HCT116 (cell line): ENCODE data around the gene PRSS53. TPM values are rescaled to one million over a fixed set of nuclear protein-coding genes. Genes with fewer than 3 reads are reported as not detected.

Experiments
- CEBPB ChIP-seq: IDR thresholded peaks from 2 replicates; pipeline ENCODE4 v1.6.1; 2012; ENCODE audit warnings: low read depth
- ELF1 ChIP-seq: IDR thresholded peaks from 2 replicates; pipeline ENCODE4 v1.6.1; 2012; ENCODE audit warnings: low read depth, borderline replicate concordance
- EZH2 ChIP-seq: fragments of 200-600 bp; sonication (generic); IDR thresholded peaks from 2 replicates; pipeline ENCODE4 v1.6.1; 2017; ENCODE audit warnings: antibody characterized with exemption, mixed run types
- EZH2phosphoT487 ChIP-seq: fragments of 200-600 bp; IDR thresholded peaks from 2 replicates; pipeline ENCODE4 v1.6.1; 2018; ENCODE audit warnings: antibody characterized with exemption, borderline replicate concordance
- FOSL1 ChIP-seq: IDR thresholded peaks from 2 replicates; pipeline ENCODE4 v1.6.1; 2012; ENCODE audit warnings: low read depth
- JUND ChIP-seq: IDR thresholded peaks from 2 replicates; pipeline ENCODE4 v1.6.1; 2012
- POLR2AphosphoS5 ChIP-seq: IDR thresholded peaks from 2 replicates; pipeline ENCODE4 v1.6.1; 2011; ENCODE audit warnings: mild to moderate bottlenecking, low read depth, low read length, moderate library complexity
- SIN3A ChIP-seq: IDR thresholded peaks from 2 replicates; pipeline ENCODE4 v1.6.1; 2012; ENCODE audit warnings: low read depth
- TCF7L2 ChIP-seq: IDR thresholded peaks from 2 replicates; pipeline ENCODE4 v1.7.0; 2011; ENCODE audit warnings: borderline replicate concordance, inconsistent platforms; ENCODE audit not compliant: insufficient read depth, insufficient read length; ENCODE audit errors: extremely low read depth
- YY1 ChIP-seq: IDR thresholded peaks from 2 replicates; pipeline ENCODE4 v1.6.1; 2011; ENCODE audit warnings: low read length, low read depth, moderate library complexity, mild to moderate bottlenecking; ENCODE audit not compliant: insufficient replicate concordance; ENCODE audit errors: extremely low read depth
- ZBTB33 ChIP-seq: IDR thresholded peaks from 2 replicates; pipeline ENCODE4 v1.6.1; 2011; ENCODE audit warnings: mild to moderate bottlenecking, low read length, moderate library complexity; ENCODE audit not compliant: insufficient replicate concordance; ENCODE audit errors: extremely low read depth
- ZFX ChIP-seq: fragments of 450-650 bp; IDR thresholded peaks from 2 replicates; pipeline ENCODE4 v1.6.1; 2017
- ZNF274 ChIP-seq: fragments of 200-500 bp; sonication (Bioruptor generic); IDR thresholded peaks from 2 replicates; pipeline ENCODE4 v1.6.1; 2014; ENCODE audit warnings: mild to moderate bottlenecking, low read depth, low read length, inconsistent platforms
- total RNA-seq: library from RNA; stranded (reverse); gene quantifications from one replicate; pipeline ENCODE4 v1.2.1, GENCODE V29; 2021; ENCODE audit not compliant: unreplicated experiment

Gene PRSS53
- total RNA-seq, 1 experiment from 2014 or later = 11.6 TPM

GRCh38 chr16:31073142-31073969, 15.4 kb downstream of the PRSS53 start (continued):
- TF ChIP-seq ZFX = peak; percentile 77; the same call in 1 of the 2 replicates
- no peak for TF ChIP-seq EZH2phosphoT487
- no peak for TF ChIP-seq EZH2
- TF ChIP-seq YY1 = peak; percentile 77
- TF ChIP-seq TCF7L2 = peak; percentile 39
- no peak for TF ChIP-seq JUND
- TF ChIP-seq ZBTB33 = peak; percentile 8
- TF ChIP-seq SIN3A = peak; percentile 78
- TF ChIP-seq CEBPB = no peak
- peak; percentile 47 for TF ChIP-seq POLR2AphosphoS5
- no peak; the same call in 1 of the 2 replicates for TF ChIP-seq ELF1
- no peak for TF ChIP-seq ZNF274
- TF ChIP-seq FOSL1 = peak; percentile 85
